Measurements from ENCODE around the gene LTBR.

Gene LTBR

GRCh38 chr12:6393109-6393508, 9.1 kb downstream of the LTBR start:
- H3K4me3 ChIP-seq (ENCODE audit: low read depth, low read length): no peak overlapping the region
- in situ Hi-C loops (cut with HindIII; ENCODE audit: low pct_ligation_motif_present, low sequenced_read_pairs): no loop called here
- peaks cover 24% of the 10 kb centered on the region for H3K36me3 ChIP-seq (replicated peaks)
- H3K27me3 ChIP-seq (replicated peaks): no peaks in the 10 kb centered on the region
- DNase-seq: no peak
- no peak overlapping the region for H3K27ac ChIP-seq
- TF ChIP-seq CTCF (IDR thresholded peaks at IDR 0.05; ENCODE audit: low read depth, low read length, missing control alignments): no peak

GRCh38 chr12:6394398-6394797, 10.4 kb downstream of the LTBR start:
- Histone ChIP-seq H3K36me3 (replicated peaks) (peaks cover 13% of the 10 kb centered on the region), H3K27me3 (replicated peaks) (no peaks in the 10 kb centered on the region), H3K4me3 (ENCODE audit: low read depth, low read length) (no peak overlapping the region), H3K27ac (no peak overlapping the region)
- in situ Hi-C loops (cut with HindIII; ENCODE audit: low pct_ligation_motif_present, low sequenced_read_pairs): no loop called here
- TF ChIP-seq CTCF (IDR thresholded peaks at IDR 0.05; ENCODE audit: low read depth, low read length, missing control alignments): no peak
- DNase-seq: no peak

- no peak for DNase-seq
- no peak overlapping the region for H3K4me3 ChIP-seq (ENCODE audit: low read depth, low read length)
- in situ Hi-C loops (cut with HindIII; ENCODE audit: low pct_ligation_motif_present, low sequenced_read_pairs): no loop called here
- no peak for TF ChIP-seq CTCF (IDR thresholded peaks at IDR 0.05; ENCODE audit: low read depth, low read length, missing control alignments)
- no peaks in the 10 kb centered on the region for H3K27me3 ChIP-seq (replicated peaks)
- peaks cover 8% of the 10 kb centered on the region for H3K36me3 ChIP-seq (replicated peaks)
- no peak overlapping the region for H3K27ac ChIP-seq
These were observed 12.1 kb downstream of the LTBR start for GRCh38 chr12:6396031-6396430.

GRCh38 chr12:6399884-6400644, 16.1 kb downstream of the LTBR start:
- no peak for TF ChIP-seq CTCF (IDR thresholded peaks at IDR 0.05; ENCODE audit: low read depth, low read length, missing control alignments)
- Histone ChIP-seq H3K27ac (no peak overlapping the region), H3K27me3 (replicated peaks) (no peaks in the 10 kb centered on the region), H3K4me3 (ENCODE audit: low read depth, low read length) (no peak overlapping the region), H3K36me3 (replicated peaks) (no peaks in the 10 kb centered on the region)
- DNase-seq: no peak
- in situ Hi-C loops (cut with HindIII; ENCODE audit: low pct_ligation_motif_present, low sequenced_read_pairs): no loop called here

- Histone ChIP-seq H3K27me3 (replicated peaks) (no peaks in the 10 kb centered on the region), H3K27ac (no peak overlapping the region), H3K4me3 (ENCODE audit: low read depth, low read length) (no peak overlapping the region), H3K36me3 (replicated peaks) (no peaks in the 10 kb centered on the region)
- no peak for TF ChIP-seq CTCF (IDR thresholded peaks at IDR 0.05; ENCODE audit: low read depth, low read length, missing control alignments)
- DNase-seq: no peak
- in situ Hi-C loops (cut with HindIII; ENCODE audit: low pct_ligation_motif_present, low sequenced_read_pairs): no loop called here
These were observed 20.4 kb downstream of the LTBR start for GRCh38 chr12:6404390-6404789.

- H3K27ac ChIP-seq: no peak overlapping the region
- no peak for DNase-seq
- H3K27me3 ChIP-seq (replicated peaks): no peaks in the 10 kb centered on the region
- no peak for TF ChIP-seq CTCF (IDR thresholded peaks at IDR 0.05; ENCODE audit: low read depth, low read length, missing control alignments)
- H3K4me3 ChIP-seq (ENCODE audit: low read depth, low read length): no peak overlapping the region
- no peaks in the 10 kb centered on the region for H3K36me3 ChIP-seq (replicated peaks)
- in situ Hi-C loops (cut with HindIII; ENCODE audit: low pct_ligation_motif_present, low sequenced_read_pairs): no loop called here
These were observed 22.0 kb downstream of the LTBR start for GRCh38 chr12:6405963-6406362.
